IMR-90 (cell line): Measurements from ENCODE around the gene TMEM131. TPM values are rescaled to one million over a fixed set of nuclear protein-coding genes. Genes with fewer than 3 reads are reported as not detected.

Experiments used
- ATAC-seq: fragments of 200-7000 bp; cut with Tn5 transposase; 2 replicates; pipeline ENCODE4 v1.9.1; 2020; ENCODE audit warnings: low read depth, mild to moderate bottlenecking, moderate library complexity
- BruUV-seq: library from RNA; stranded (reverse); fragments of 400-500 nt; replicated peaks from 2 replicates; lab custom pipeline; 2021; lab: Mats Ljungman, UMichigan
- CTCF ChIA-PET: fragments of 300-600 bp; formaldehyde crosslinking; extraction: SDS; loops from one replicate; lab custom pipeline; 2021; ENCODE audit warnings: antibody characterized with exemption; lab: Yijun Ruan, JAX
- POLR2A ChIA-PET: fragments of 300-600 bp; sonication (Branson Sonifier 250); formaldehyde crosslinking; loops from one replicate; lab custom pipeline; 2022; ENCODE audit warnings: antibody characterized with exemption; ENCODE audit not compliant: unreplicated experiment; lab: Charles Lee
- DNase-seq: peaks from one replicate; pipeline ENCODE4 v3.0.0; 2013
- H2AFZ ChIP-seq: replicated peaks from 2 replicates; pipeline ENCODE3; 2013; ENCODE audit warnings: low read length, mild to moderate bottlenecking; ENCODE audit not compliant: poor library complexity
- H2AK5ac ChIP-seq: 2 replicates; pipeline ENCODE4 v1.6.1; 2013; ENCODE audit warnings: low read depth, low read length, inconsistent platforms
- H2AK9ac ChIP-seq: replicated peaks from 2 replicates; pipeline ENCODE3; 2013; ENCODE audit warnings: mild to moderate bottlenecking, low read depth, low read length, moderate library complexity; ENCODE audit not compliant: poor library complexity
- H2BK120ac ChIP-seq: 2 replicates; pipeline ENCODE4 v1.6.1; 2013; ENCODE audit warnings: low read depth, low read length, inconsistent platforms
- H2BK15ac ChIP-seq: 3 replicates; pipeline ENCODE4 v1.6.1; 2013; ENCODE audit warnings: low read depth, low read length, inconsistent platforms
- H2BK20ac ChIP-seq: 2 replicates; pipeline ENCODE4 v1.6.1; 2013; ENCODE audit warnings: low read depth, mild to moderate bottlenecking, inconsistent platforms, low read length, moderate library complexity
- H2BK5ac ChIP-seq: 2 replicates; pipeline ENCODE4 v1.6.1; 2013; ENCODE audit warnings: mild to moderate bottlenecking, low read depth, low read length, inconsistent platforms; ENCODE audit not compliant: poor library complexity, severe bottlenecking
- H3K14ac ChIP-seq: replicated peaks from 2 replicates; pipeline ENCODE4 v1.6.1; 2013; ENCODE audit warnings: low read depth, low read length, inconsistent platforms
- H3K18ac ChIP-seq: 2 replicates; pipeline ENCODE4 v1.6.1; 2013; ENCODE audit warnings: low read depth, low read length, control low read depth
- H3K23ac ChIP-seq: 2 replicates; pipeline ENCODE4 v1.6.1; 2013; ENCODE audit warnings: low read depth, low read length, inconsistent platforms
- H3K27ac ChIP-seq: 2 replicates; pipeline ENCODE4 v1.5.1; 2013; ENCODE audit warnings: mild to moderate bottlenecking, control low read depth, low read length; ENCODE audit not compliant: insufficient read depth
- H3K27me3 ChIP-seq: 2 replicates; pipeline ENCODE4 v1.6.1; 2013; ENCODE audit warnings: low read length; ENCODE audit not compliant: control insufficient read depth, insufficient read depth
- H3K36me3 ChIP-seq: 2 replicates; pipeline ENCODE4 v1.6.1; 2013; ENCODE audit warnings: low read length, mixed read lengths; ENCODE audit not compliant: control insufficient read depth, insufficient read depth
- H3K4ac ChIP-seq: 2 replicates; pipeline ENCODE4 v1.6.1; 2013; ENCODE audit warnings: low read depth, low read length, inconsistent platforms
- H3K4me1 ChIP-seq: 2 replicates; pipeline ENCODE4 v1.6.1; 2013; ENCODE audit warnings: low read length, mixed read lengths; ENCODE audit not compliant: control insufficient read depth, insufficient read depth
- H3K4me2 ChIP-seq: 2 replicates; pipeline ENCODE4 v1.6.1; 2013; ENCODE audit warnings: low read depth, mild to moderate bottlenecking, control low read depth, low read length, moderate library complexity
- H3K4me3 ChIP-seq: 2 replicates; pipeline ENCODE4 v1.5.1; 2013; ENCODE audit warnings: low read depth, mild to moderate bottlenecking, control low read depth, low read length, moderate library complexity; ENCODE audit not compliant: insufficient read depth
- H3K56ac ChIP-seq: 2 replicates; pipeline ENCODE4 v1.6.1; 2013; ENCODE audit warnings: low read length, inconsistent platforms; ENCODE audit not compliant: insufficient read depth; ENCODE audit errors: extremely low read depth
- H3K79me1 ChIP-seq, 2 experiments: 2 replicates each; pipeline ENCODE4 v1.6.1; 2013; ENCODE audit warnings: low read length in 2 of 2, inconsistent platforms in 1 of 2, low read depth in 1 of 2
- H3K9ac ChIP-seq: 2 replicates; pipeline ENCODE4 v1.6.1; 2013; ENCODE audit warnings: low read depth, low read length, control low read depth
- H3K9me1 ChIP-seq: 2 replicates; pipeline ENCODE4 v1.6.1; 2013; ENCODE audit warnings: low read length, inconsistent platforms; ENCODE audit not compliant: insufficient read depth
- H3K9me3 ChIP-seq: 2 replicates; pipeline ENCODE4 v1.6.1; 2013; ENCODE audit warnings: low read length; ENCODE audit not compliant: control insufficient read depth, insufficient read depth
- H4K20me1 ChIP-seq: 2 replicates; pipeline ENCODE4 v1.6.1; 2013; ENCODE audit warnings: low read length, inconsistent platforms; ENCODE audit not compliant: insufficient read depth
- H4K5ac ChIP-seq: 2 replicates; pipeline ENCODE4 v1.6.1; 2013; ENCODE audit warnings: mild to moderate bottlenecking, low read depth, low read length, control low read depth
- H4K8ac ChIP-seq, 2 experiments: 2 replicates each; pipeline ENCODE4 v1.6.1; 2013; ENCODE audit warnings: low read depth in 2 of 2, low read length in 2 of 2, control low read depth in 1 of 2, inconsistent platforms in 1 of 2
- H4K91ac ChIP-seq: 2 replicates; pipeline ENCODE4 v1.6.1; 2013; ENCODE audit warnings: low read depth, low read length, inconsistent platforms; ENCODE audit not compliant: insufficient read depth
- BHLHE40 ChIP-seq: fragments of 150-350 bp; IDR thresholded peaks from 2 replicates; pipeline ENCODE4 v1.6.1; 2016; ENCODE audit warnings: mild to moderate bottlenecking, low read depth, low read length
- CEBPB ChIP-seq: IDR thresholded peaks from 2 replicates; pipeline ENCODE4 v1.6.1; 2012; ENCODE audit warnings: low read depth, low read length, improper control_type of control experiment
- CHD1 ChIP-seq: IDR thresholded peaks from 2 replicates; pipeline ENCODE4 v1.6.1; 2012; ENCODE audit warnings: low read depth, low read length, improper control_type of control experiment
- MAZ ChIP-seq: IDR thresholded peaks from 2 replicates; pipeline ENCODE4 v1.6.1; 2012; ENCODE audit warnings: low read depth, mild to moderate bottlenecking, low read length, improper control_type of control experiment, moderate library complexity, borderline replicate concordance
- NFE2L2 ChIP-seq: fragments of 150-350 bp; IDR thresholded peaks from 2 replicates; pipeline ENCODE4 v1.6.1; 2016; ENCODE audit warnings: low read depth, mild to moderate bottlenecking, low read length
- RCOR1 ChIP-seq: IDR thresholded peaks from 2 replicates; pipeline ENCODE4 v1.6.1; 2012; ENCODE audit warnings: mild to moderate bottlenecking, low read length, improper control_type of control experiment; ENCODE audit not compliant: insufficient replicate concordance
- SMC3 ChIP-seq: fragments of 150-350 bp; IDR thresholded peaks from 2 replicates; pipeline ENCODE4 v1.6.1; 2016; ENCODE audit warnings: low read depth, mild to moderate bottlenecking, antibody characterized with exemption, low read length, moderate library complexity
- WGBS, 2 experiments: methylation state at CpG; one replicate each; pipeline versions ENCODE4 v1.1.5 to v1.1.7; 2013; ENCODE audit warnings: missing lambda C conversion rate in 2 of 2; ENCODE audit not compliant: insufficient read length in 1 of 2; ENCODE audit errors: extremely low coverage in 2 of 2; 5-methylcytosine and 5-hydroxymethylcytosine counted together
- dilution Hi-C: fragments of 300-500 bp; cut with HindIII; formaldehyde crosslinking; loops from one replicate; pipeline ENCODE4 v1.14.3; 2018; ENCODE audit warnings: low sequenced_read_pairs; ENCODE audit not compliant: unreplicated experiment
- in situ Hi-C: fragments of 300-500 bp; cut with MboI; formaldehyde crosslinking; loops from 3 replicates; pipeline ENCODE4 v1.14.3; 2019; ENCODE audit warnings: low sequenced_read_pairs, inconsistent platforms, mixed read lengths
- intact Hi-C: fragments of 100-400 bp; cut with micrococcal nuclease; formaldehyde crosslinking; loops from 2 replicates; pipeline ENCODE4 v1.10.0; 2022
- polyA plus RNA-seq, 3 experiments: library from polyadenylated mRNA; depleted of rRNA; stranded (reverse); fragments of >200 nt; gene quantifications; 2 replicates each; pipeline ENCODE4 v1.2.3, GENCODE V29; 2012; ENCODE audit warnings: low replicate concordance in 1 of 3
- total RNA-seq: library from RNA; depleted of rRNA; stranded (reverse); fragments of >200 nt; gene quantifications from 2 replicates; pipeline ENCODE4 v1.2.3, GENCODE V29; 2012
- TF ChIP-seq, protein P1 (sequence below): conservative IDR thresholded peaks from 2 replicates; pipeline ENCODE4 v1.5.1; 2012; ENCODE audit warnings: mild to moderate bottlenecking, low read depth, low read length, improper control_type of control experiment
- TF ChIP-seq, protein P2 (sequence below): fragments of 150-350 bp; IDR thresholded peaks from 2 replicates; pipeline ENCODE4 v1.6.1; 2017; ENCODE audit warnings: mild to moderate bottlenecking, antibody characterized with exemption, low read length, low read depth
- TF ChIP-seq, protein P3 (sequence below): fragments of 150-350 bp; IDR thresholded peaks from 2 replicates; pipeline ENCODE4 v1.6.1; 2016; ENCODE audit warnings: low read depth, mild to moderate bottlenecking, low read length, moderate library complexity, borderline replicate concordance

The TMEM131 gene
- total and polyA plus RNA-seq, 2 of the 4 experiments (the other 2 are of a cell fraction), result 13.3 to 14.0 TPM

DNA sequence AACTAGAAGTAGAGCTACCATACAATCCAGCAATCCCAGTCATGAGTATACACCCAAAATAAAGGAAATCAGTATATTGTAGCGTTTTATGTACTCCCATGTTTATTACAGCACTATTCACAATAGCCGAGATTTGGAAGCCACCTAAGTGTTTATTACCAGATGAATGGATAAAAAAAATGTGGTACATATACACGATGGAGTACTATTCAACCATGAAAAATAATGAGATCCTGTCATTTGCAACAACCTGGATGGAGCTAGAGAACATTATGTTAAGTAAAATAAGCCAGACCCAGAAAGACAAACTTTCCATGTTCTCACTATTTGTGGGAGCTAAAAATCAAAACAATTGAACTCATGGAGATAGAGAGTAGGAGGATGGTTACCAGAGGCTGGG, 131.9 kb downstream of the TMEM131 start (continued):
- TF ChIP-seq, protein P1, sequence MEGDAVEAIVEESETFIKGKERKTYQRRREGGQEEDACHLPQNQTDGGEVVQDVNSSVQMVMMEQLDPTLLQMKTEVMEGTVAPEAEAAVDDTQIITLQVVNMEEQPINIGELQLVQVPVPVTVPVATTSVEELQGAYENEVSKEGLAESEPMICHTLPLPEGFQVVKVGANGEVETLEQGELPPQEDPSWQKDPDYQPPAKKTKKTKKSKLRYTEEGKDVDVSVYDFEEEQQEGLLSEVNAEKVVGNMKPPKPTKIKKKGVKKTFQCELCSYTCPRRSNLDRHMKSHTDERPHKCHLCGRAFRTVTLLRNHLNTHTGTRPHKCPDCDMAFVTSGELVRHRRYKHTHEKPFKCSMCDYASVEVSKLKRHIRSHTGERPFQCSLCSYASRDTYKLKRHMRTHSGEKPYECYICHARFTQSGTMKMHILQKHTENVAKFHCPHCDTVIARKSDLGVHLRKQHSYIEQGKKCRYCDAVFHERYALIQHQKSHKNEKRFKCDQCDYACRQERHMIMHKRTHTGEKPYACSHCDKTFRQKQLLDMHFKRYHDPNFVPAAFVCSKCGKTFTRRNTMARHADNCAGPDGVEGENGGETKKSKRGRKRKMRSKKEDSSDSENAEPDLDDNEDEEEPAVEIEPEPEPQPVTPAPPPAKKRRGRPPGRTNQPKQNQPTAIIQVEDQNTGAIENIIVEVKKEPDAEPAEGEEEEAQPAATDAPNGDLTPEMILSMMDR, result no peak

DNA sequence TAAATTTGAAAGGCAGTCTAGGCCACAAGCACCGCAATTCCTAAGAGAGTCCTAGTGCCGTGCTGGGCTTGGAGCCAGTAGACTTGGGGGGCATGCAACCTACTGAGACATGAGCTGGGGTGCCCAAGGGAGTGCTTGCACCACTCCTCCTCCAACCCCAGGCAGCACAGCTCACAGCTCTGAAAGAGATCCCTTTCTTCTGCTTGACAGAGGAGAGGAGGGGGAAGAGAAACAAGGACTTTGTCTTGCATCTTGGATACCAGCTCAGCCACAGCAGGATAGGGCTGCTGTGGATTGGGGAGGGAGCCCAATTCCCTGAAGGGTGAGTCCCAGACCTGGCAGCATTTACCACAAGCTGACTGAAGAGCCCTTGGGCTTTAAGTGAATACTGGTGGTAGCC, 134.6 kb downstream of the TMEM131 start:
- CTCF ChIA-PET, result no interaction called here
- Histone ChIP-seq H4K20me1 (no peaks in the 10 kb centered on the region), H2BK20ac (no peak overlapping the region), H3K4me3 (no peak overlapping the region), H3K79me1 (peaks cover 28 to 36% of the 10 kb centered on the region in 2 experiments), H3K4me1 (no peaks in the 10 kb centered on the region), H3K9me3 (no peaks in the 10 kb centered on the region), H3K27ac (no peak overlapping the region), H3K23ac (no peak overlapping the region), H3K56ac (no peak overlapping the region), H3K9ac (no peak overlapping the region), H3K4me2 (no peak overlapping the region), H3K4ac (no peak overlapping the region), H3K27me3 (no peaks in the 10 kb centered on the region), H2AFZ (no peak overlapping the region), H2BK120ac (no peak overlapping the region), H3K36me3 (peaks cover 2% of the 10 kb centered on the region; the same call in 1 of the 2 replicates), H2AK9ac (no peak overlapping the region), H2BK15ac (no peak overlapping the region), H3K9me1 (no peaks in the 10 kb centered on the region), H3K18ac (no peak overlapping the region), H3K14ac (no peak overlapping the region), H4K8ac (no peak overlapping the region), H4K91ac (no peak overlapping the region), H4K5ac (no peak overlapping the region), H2AK5ac (no peak overlapping the region), H2BK5ac (no peak overlapping the region)
- dilution Hi-C loops (no loop called here), in situ Hi-C loops (no loop called here), intact Hi-C loops (no loop called here)
- POLR2A ChIA-PET, result no interaction called here
- WGBS, 2 experiments, result 60% methylated on average over 1 of the region's 2 CpGs; no CpG with 5 or more reads in 1 of the 2 experiments
- BruUV-seq, result no TSS peak
- ATAC-seq, result no peak
- no peak for TF ChIP-seq MAZ
- TF ChIP-seq RCOR1, result no peak
- TF ChIP-seq CHD1, result no peak
- TF ChIP-seq, protein P2, sequence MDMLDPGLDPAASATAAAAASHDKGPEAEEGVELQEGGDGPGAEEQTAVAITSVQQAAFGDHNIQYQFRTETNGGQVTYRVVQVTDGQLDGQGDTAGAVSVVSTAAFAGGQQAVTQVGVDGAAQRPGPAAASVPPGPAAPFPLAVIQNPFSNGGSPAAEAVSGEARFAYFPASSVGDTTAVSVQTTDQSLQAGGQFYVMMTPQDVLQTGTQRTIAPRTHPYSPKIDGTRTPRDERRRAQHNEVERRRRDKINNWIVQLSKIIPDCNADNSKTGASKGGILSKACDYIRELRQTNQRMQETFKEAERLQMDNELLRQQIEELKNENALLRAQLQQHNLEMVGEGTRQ, result no peak
- TF ChIP-seq NFE2L2, result no peak
- TF ChIP-seq SMC3, result no peak
- TF ChIP-seq, protein P3, sequence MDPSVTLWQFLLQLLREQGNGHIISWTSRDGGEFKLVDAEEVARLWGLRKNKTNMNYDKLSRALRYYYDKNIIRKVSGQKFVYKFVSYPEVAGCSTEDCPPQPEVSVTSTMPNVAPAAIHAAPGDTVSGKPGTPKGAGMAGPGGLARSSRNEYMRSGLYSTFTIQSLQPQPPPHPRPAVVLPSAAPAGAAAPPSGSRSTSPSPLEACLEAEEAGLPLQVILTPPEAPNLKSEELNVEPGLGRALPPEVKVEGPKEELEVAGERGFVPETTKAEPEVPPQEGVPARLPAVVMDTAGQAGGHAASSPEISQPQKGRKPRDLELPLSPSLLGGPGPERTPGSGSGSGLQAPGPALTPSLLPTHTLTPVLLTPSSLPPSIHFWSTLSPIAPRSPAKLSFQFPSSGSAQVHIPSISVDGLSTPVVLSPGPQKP, result no peak
- TF ChIP-seq, protein P1, result no peak
- no peak for TF ChIP-seq BHLHE40
- TF ChIP-seq CEBPB, result no peak
- no peak for DNase-seq
